HG03060 (cell line): Measurements from ENCODE around the gene SLC35E3.
"Not testable (repeated sequence)": the region's sequence is repeated elsewhere in the genome, so short reads cannot be mapped to it uniquely, and the experiment has no call there.

ENCODE experiments used
- ATAC-seq: cut with Tn5 transposase; IDR thresholded peaks from one replicate; pipeline ENCODE4 v1.9.1; 2021; ENCODE audit warnings: low read depth, moderate number of reproducible peaks; ENCODE audit not compliant: unreplicated experiment

Gene SLC35E3

GRCh38 chr12:68810027-68810389 lies 64.0 kb downstream of the SLC35E3 start:
- ATAC-seq = not testable (repeated sequence)

GRCh38 chr12:68811573-68811972 lies 65.6 kb downstream of the SLC35E3 start:
- not testable (repeated sequence) for ATAC-seq

- ATAC-seq = no peak
These were observed 66.7 kb downstream of the SLC35E3 start for GRCh38 chr12:68812553-68813241.

- no peak for ATAC-seq
These were observed 67.2 kb downstream of the SLC35E3 start for GRCh38 chr12:68813242-68813593.

GRCh38 chr12:68814490-68815231 lies 68.7 kb downstream of the SLC35E3 start:
- no peak for ATAC-seq

GRCh38 chr12:68815232-68815927 lies 69.4 kb downstream of the SLC35E3 start:
- ATAC-seq = no peak

- no peak for ATAC-seq
These were observed 70.2 kb downstream of the SLC35E3 start for GRCh38 chr12:68815928-68816800.

- not testable (repeated sequence) for ATAC-seq
These were observed 73.5 kb downstream of the SLC35E3 start for GRCh38 chr12:68819481-68819880.

- no peak for ATAC-seq
These were observed 75.6 kb downstream of the SLC35E3 start for GRCh38 chr12:68821357-68822188.

- no peak for ATAC-seq
These were observed 77.7 kb downstream of the SLC35E3 start for GRCh38 chr12:68823696-68824095.

GRCh38 chr12:68824131-68824530 lies 78.2 kb downstream of the SLC35E3 start:
- no peak for ATAC-seq

- no peak for ATAC-seq
These were observed 78.7 kb downstream of the SLC35E3 start for GRCh38 chr12:68824597-68825250.

GRCh38 chr12:68825569-68826217 lies 79.7 kb downstream of the SLC35E3 start:
- no peak for ATAC-seq

GRCh38 chr12:68827895-68828671 lies 82.1 kb downstream of the SLC35E3 start:
- no peak for ATAC-seq

- no peak for ATAC-seq
These were observed 82.7 kb downstream of the SLC35E3 start for GRCh38 chr12:68828672-68829068.
